Neural cell (in vitro differentiated cells): ENCODE data around the gene BRCA2. TPM values are rescaled to one million over a fixed set of nuclear protein-coding genes. Genes with fewer than 3 reads are reported as not detected.

Experiments used
- H2AFZ ChIP-seq: fragments of 200-600, 300-800 bp; sonication (generic), shearing (Covaris generic); 2 replicates; pipeline ENCODE4 v1.6.0; 2014; ENCODE audit warnings: low read depth, mild to moderate bottlenecking, antibody characterized with exemption, low read length, moderate library complexity
- H3F3A ChIP-seq: fragments of 200-600 bp; shearing (Covaris generic); 2 replicates; pipeline ENCODE4 v1.6.1; 2016; ENCODE audit warnings: mild to moderate bottlenecking, moderate library complexity, mixed read lengths, antibody characterized with exemption, low read length; ENCODE audit not compliant: insufficient read depth, poor library complexity, severe bottlenecking
- H3K27ac ChIP-seq: fragments of 200-600, 300-800 bp; sonication (generic), shearing (Covaris generic); 2 replicates; pipeline ENCODE4 v1.5.1; 2014; ENCODE audit warnings: mild to moderate bottlenecking, low read length, moderate library complexity
- H3K27me3 ChIP-seq: fragments of 300-800, 200-600 bp; sonication (generic), shearing (Covaris generic); 2 replicates; pipeline ENCODE4 v1.6.0; 2014; ENCODE audit warnings: mild to moderate bottlenecking, low read depth, low read length, moderate library complexity; ENCODE audit not compliant: insufficient read depth
- H3K36me3 ChIP-seq: fragments of 300-800, 200-600 bp; sonication (generic), shearing (Covaris generic); 2 replicates; pipeline ENCODE4 v1.5.1; 2014; ENCODE audit warnings: mild to moderate bottlenecking, antibody characterized with exemption, low read length, moderate library complexity; ENCODE audit not compliant: insufficient read depth
- H3K4me2 ChIP-seq: fragments of 300-800, 200-600 bp; sonication (generic), shearing (Covaris generic); 2 replicates; pipeline ENCODE4 v1.6.0; 2014; ENCODE audit warnings: mild to moderate bottlenecking, low read length
- H3K4me3 ChIP-seq: fragments of 300-800, 200-600 bp; sonication (generic), shearing (Covaris generic); 2 replicates; pipeline ENCODE4 v1.5.1; 2014; ENCODE audit warnings: mild to moderate bottlenecking, low read length, moderate library complexity
- H3K79me2 ChIP-seq: fragments of 200-600 bp; shearing (Covaris generic); replicated peaks from 2 replicates; pipeline ENCODE4 v1.6.0; 2014; ENCODE audit warnings: mild to moderate bottlenecking, low read length, moderate library complexity; ENCODE audit not compliant: insufficient read depth
- H3K9ac ChIP-seq: fragments of 300-800, 200-600 bp; sonication (generic), shearing (Covaris generic); 2 replicates; pipeline ENCODE4 v1.6.1; 2016; ENCODE audit warnings: mild to moderate bottlenecking, low read length, mixed read lengths
- H3K9me2 ChIP-seq: fragments of 200-600 bp; shearing (Covaris generic); 2 replicates; pipeline ENCODE4 v1.6.1; 2016; ENCODE audit warnings: mild to moderate bottlenecking, low read length, mixed read lengths; ENCODE audit not compliant: insufficient read depth
- H3K9me3 ChIP-seq: fragments of 200-600, 300-800 bp; sonication (generic), shearing (Covaris generic); 2 replicates; pipeline ENCODE4 v1.6.1; 2016; ENCODE audit warnings: mild to moderate bottlenecking, mixed run types, low read length, moderate library complexity, mixed read lengths
- H4K20me1 ChIP-seq: fragments of 200-600 bp; shearing (Covaris generic); 2 replicates; pipeline ENCODE4 v1.6.1; 2016; ENCODE audit warnings: mild to moderate bottlenecking, mixed run types; ENCODE audit not compliant: insufficient read depth
- EP300 ChIP-seq: fragments of 450-650 bp; conservative IDR thresholded peaks from 2 replicates; pipeline ENCODE4 v1.6.1; 2014; ENCODE audit warnings: antibody characterized with exemption, mild to moderate bottlenecking, moderate library complexity; ENCODE audit not compliant: poor library complexity, severe bottlenecking
- EZH2 ChIP-seq: fragments of 200-600, 300-800 bp; shearing (Covaris generic), sonication (generic); IDR thresholded peaks from 2 replicates; pipeline ENCODE4 v1.6.1; 2014; ENCODE audit warnings: antibody characterized with exemption, low read length, borderline replicate concordance, mild to moderate bottlenecking; ENCODE audit not compliant: insufficient read depth, poor library complexity, severe bottlenecking
- MXI1 ChIP-seq: fragments of 450-650 bp; conservative IDR thresholded peaks from 2 replicates; pipeline ENCODE4 v1.6.1; 2014; ENCODE audit warnings: antibody characterized with exemption, mild to moderate bottlenecking; ENCODE audit not compliant: poor library complexity, severe bottlenecking
- POLR2AphosphoS5 ChIP-seq: IDR thresholded peaks from 2 replicates; pipeline ENCODE4 v1.6.1; 2012
- RAD21 ChIP-seq: fragments of 450-650 bp; conservative IDR thresholded peaks from 2 replicates; pipeline ENCODE4 v1.6.1; 2014; ENCODE audit warnings: antibody characterized with exemption, mild to moderate bottlenecking, moderate library complexity
- SMC3 ChIP-seq: fragments of 450-650 bp; conservative IDR thresholded peaks from 2 replicates; pipeline ENCODE4 v1.6.1; 2014; ENCODE audit warnings: antibody characterized with exemption, mild to moderate bottlenecking, moderate library complexity; ENCODE audit not compliant: poor library complexity
- TAF1 ChIP-seq: IDR thresholded peaks from 2 replicates; pipeline ENCODE4 v1.6.1; 2012; ENCODE audit warnings: low read depth
- polyA plus RNA-seq: library from polyadenylated mRNA; depleted of rRNA; stranded (reverse); fragments of >200 nt; gene quantifications from 2 replicates; pipeline ENCODE4 v1.2.3, GENCODE V29; 2014
- TF ChIP-seq, protein P1 (sequence below): fragments of 450-650 bp; IDR thresholded peaks from 2 replicates; pipeline ENCODE4 v1.5.1; 2014; ENCODE audit warnings: antibody characterized with exemption, mild to moderate bottlenecking, moderate library complexity; ENCODE audit not compliant: poor library complexity, severe bottlenecking
- TF ChIP-seq, protein P2 (sequence below): IDR thresholded peaks from 2 replicates; pipeline ENCODE4 v1.6.1; 2012; ENCODE audit warnings: borderline replicate concordance

The BRCA2 gene
- polyA plus RNA-seq, 1 donor from 2014 or later, result 0.11 TPM

DNA sequence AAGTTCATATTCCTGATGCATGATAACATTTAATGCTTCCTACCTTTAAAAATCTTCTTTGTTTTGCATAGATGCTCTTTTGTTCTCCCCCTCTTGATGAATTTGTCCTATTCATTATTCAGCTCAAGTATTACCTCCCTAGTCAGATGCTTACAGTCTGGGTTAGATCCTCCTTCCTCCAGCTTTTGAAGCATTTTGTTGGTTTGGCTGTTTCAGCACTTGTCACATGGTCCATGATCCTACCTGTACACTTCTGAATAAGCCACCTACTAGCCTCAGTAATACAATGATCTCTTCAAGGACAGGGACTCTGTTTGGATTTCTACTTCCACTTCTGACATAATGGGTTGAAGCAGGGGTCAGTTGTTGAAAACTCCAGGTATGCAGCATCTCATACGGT lies 75.2 kb downstream of the BRCA2 start:
- Histone ChIP-seq H3K4me2 (no peak overlapping the region), H3F3A (no peaks in the 10 kb centered on the region), H4K20me1 (no peaks in the 10 kb centered on the region), H2AFZ (no peak overlapping the region), H3K36me3 (no peaks in the 10 kb centered on the region), H3K79me2 (no peaks in the 10 kb centered on the region), H3K4me3 (no peak overlapping the region), H3K9me3 (no peaks in the 10 kb centered on the region), H3K9me2 (no peaks in the 10 kb centered on the region), H3K9ac (no peak overlapping the region), H3K27ac (no peak overlapping the region), H3K27me3 (no peaks in the 10 kb centered on the region)
- TF ChIP-seq, protein P1, sequence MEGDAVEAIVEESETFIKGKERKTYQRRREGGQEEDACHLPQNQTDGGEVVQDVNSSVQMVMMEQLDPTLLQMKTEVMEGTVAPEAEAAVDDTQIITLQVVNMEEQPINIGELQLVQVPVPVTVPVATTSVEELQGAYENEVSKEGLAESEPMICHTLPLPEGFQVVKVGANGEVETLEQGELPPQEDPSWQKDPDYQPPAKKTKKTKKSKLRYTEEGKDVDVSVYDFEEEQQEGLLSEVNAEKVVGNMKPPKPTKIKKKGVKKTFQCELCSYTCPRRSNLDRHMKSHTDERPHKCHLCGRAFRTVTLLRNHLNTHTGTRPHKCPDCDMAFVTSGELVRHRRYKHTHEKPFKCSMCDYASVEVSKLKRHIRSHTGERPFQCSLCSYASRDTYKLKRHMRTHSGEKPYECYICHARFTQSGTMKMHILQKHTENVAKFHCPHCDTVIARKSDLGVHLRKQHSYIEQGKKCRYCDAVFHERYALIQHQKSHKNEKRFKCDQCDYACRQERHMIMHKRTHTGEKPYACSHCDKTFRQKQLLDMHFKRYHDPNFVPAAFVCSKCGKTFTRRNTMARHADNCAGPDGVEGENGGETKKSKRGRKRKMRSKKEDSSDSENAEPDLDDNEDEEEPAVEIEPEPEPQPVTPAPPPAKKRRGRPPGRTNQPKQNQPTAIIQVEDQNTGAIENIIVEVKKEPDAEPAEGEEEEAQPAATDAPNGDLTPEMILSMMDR, result no peak
- no peak for TF ChIP-seq MXI1
- no peak for TF ChIP-seq TAF1

DNA sequence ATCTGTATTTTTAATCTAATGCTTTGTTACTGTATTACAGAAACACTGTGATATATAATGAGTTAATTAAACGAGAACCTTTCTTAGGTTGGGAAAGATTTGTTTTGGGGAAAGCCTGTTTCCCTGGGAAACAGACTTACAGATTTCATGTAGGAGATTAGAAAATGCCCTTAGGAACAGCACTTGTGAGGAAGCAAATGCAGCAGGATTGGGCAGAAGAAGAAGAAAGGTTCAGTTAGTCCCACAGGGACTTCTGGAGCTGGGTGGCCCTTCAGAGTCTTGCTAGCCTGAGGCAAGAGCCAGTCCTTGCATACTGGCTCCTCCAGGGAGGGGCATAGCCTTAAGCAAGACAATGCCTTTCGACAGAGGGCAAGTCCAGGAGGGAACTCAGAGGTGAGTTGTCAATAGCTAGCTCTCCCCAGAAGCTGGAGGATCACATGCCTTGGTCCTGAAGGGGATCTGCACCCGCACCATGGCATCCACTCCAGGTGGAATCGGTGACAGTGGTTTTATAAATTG lies 75.9 kb downstream of the BRCA2 start:
- Histone ChIP-seq H3F3A (no peaks in the 10 kb centered on the region), H3K36me3 (no peaks in the 10 kb centered on the region), H3K9me2 (no peaks in the 10 kb centered on the region), H3K9me3 (no peaks in the 10 kb centered on the region), H3K27ac (no peak overlapping the region), H2AFZ (no peak overlapping the region), H3K4me2 (no peak overlapping the region), H3K27me3 (no peaks in the 10 kb centered on the region), H3K79me2 (no peaks in the 10 kb centered on the region), H4K20me1 (no peaks in the 10 kb centered on the region), H3K4me3 (no peak overlapping the region), H3K9ac (no peak overlapping the region)
- TF ChIP-seq, protein P1, result no peak
- TF ChIP-seq POLR2AphosphoS5 (no peak), TAF1 (no peak), SMC3 (no peak), EP300 (no peak), MXI1 (no peak), RAD21 (no peak), EZH2 (no peak)
- TF ChIP-seq, protein P2, sequence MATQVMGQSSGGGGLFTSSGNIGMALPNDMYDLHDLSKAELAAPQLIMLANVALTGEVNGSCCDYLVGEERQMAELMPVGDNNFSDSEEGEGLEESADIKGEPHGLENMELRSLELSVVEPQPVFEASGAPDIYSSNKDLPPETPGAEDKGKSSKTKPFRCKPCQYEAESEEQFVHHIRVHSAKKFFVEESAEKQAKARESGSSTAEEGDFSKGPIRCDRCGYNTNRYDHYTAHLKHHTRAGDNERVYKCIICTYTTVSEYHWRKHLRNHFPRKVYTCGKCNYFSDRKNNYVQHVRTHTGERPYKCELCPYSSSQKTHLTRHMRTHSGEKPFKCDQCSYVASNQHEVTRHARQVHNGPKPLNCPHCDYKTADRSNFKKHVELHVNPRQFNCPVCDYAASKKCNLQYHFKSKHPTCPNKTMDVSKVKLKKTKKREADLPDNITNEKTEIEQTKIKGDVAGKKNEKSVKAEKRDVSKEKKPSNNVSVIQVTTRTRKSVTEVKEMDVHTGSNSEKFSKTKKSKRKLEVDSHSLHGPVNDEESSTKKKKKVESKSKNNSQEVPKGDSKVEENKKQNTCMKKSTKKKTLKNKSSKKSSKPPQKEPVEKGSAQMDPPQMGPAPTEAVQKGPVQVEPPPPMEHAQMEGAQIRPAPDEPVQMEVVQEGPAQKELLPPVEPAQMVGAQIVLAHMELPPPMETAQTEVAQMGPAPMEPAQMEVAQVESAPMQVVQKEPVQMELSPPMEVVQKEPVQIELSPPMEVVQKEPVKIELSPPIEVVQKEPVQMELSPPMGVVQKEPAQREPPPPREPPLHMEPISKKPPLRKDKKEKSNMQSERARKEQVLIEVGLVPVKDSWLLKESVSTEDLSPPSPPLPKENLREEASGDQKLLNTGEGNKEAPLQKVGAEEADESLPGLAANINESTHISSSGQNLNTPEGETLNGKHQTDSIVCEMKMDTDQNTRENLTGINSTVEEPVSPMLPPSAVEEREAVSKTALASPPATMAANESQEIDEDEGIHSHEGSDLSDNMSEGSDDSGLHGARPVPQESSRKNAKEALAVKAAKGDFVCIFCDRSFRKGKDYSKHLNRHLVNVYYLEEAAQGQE, result no peak
